Naive thymus-derived CD8-positive, alpha-beta T cell (primary cell): ENCODE results near the gene RABGGTA. TPM values are rescaled to one million over a fixed set of nuclear protein-coding genes. Genes with fewer than 3 reads are reported as not detected.

Experiments
- ATAC-seq, 2 donors: fragments of 150-1000 bp; cut with Tn5 transposase in 1 of 2; sonication (Bioruptor Pico), chemical (Tn5 transposase) in 1 of 2; 1 replicate in 1 of 2; 2 replicates in 1 of 2; pipeline ENCODE4 v1.10.0; 2021; ENCODE audit warnings: mild to moderate bottlenecking in 2 of 2, moderate library complexity in 2 of 2
- POLR2A ChIA-PET: fragments of 350-600 bp; sonication (Branson Sonifier 250); formaldehyde crosslinking; loops from one replicate; lab custom pipeline; 2021; ENCODE audit warnings: antibody characterized with exemption; lab: Charles Lee
- DNase-seq, 10 donors: peaks; one replicate each; pipeline versions ENCODE4 v3.0.0 to v3.0.0-alpha.2; 2020 to 2022
- H3K27ac Mint-ChIP-seq, 10 donors: one replicate each; pipeline ENCODE4 v1.8.0; 2020 to 2022; ENCODE audit warnings: mild to moderate bottlenecking in 10 of 10, mixed read lengths in 10 of 10, moderate library complexity in 4 of 10, inconsistent platforms in 1 of 10
- H3K27me3 Mint-ChIP-seq, 5 donors: one replicate each; pipeline ENCODE4 v1.8.0; 2021 to 2022; ENCODE audit warnings: mixed read lengths in 5 of 5
- H3K36me3 Mint-ChIP-seq, 3 donors: one replicate each; pipeline ENCODE4 v1.8.0; 2020 to 2022; ENCODE audit warnings: mixed read lengths in 3 of 3, mild to moderate bottlenecking in 2 of 3, inconsistent platforms in 1 of 3
- H3K4me1 Mint-ChIP-seq, 4 donors: one replicate each; pipeline ENCODE4 v1.8.0; 2021 to 2022; ENCODE audit warnings: mixed read lengths in 4 of 4
- H3K4me3 Mint-ChIP-seq, 10 donors: one replicate each; pipeline ENCODE4 v1.8.0; 2020 to 2022; ENCODE audit warnings: mild to moderate bottlenecking in 10 of 10, mixed read lengths in 10 of 10, moderate library complexity in 6 of 10, inconsistent platforms in 1 of 10
- H3K9me3 Mint-ChIP-seq, 9 donors: one replicate each; pipeline ENCODE4 v1.8.0; 2020 to 2022; ENCODE audit warnings: mixed read lengths in 9 of 9, mild to moderate bottlenecking in 3 of 9, inconsistent platforms in 1 of 9, moderate library complexity in 1 of 9
- polyA plus RNA-seq, 3 donors: library from polyadenylated mRNA; unstranded; fragments of 300-500 nt; fragmentation: Illumina TruSeq; gene quantifications; one replicate each; pipeline ENCODE4 v1.2.3, GENCODE V29; 2021
- total RNA-seq, 8 experiments: library from RNA in 2 of 8; stranded (reverse) in 2 of 8; gene quantifications; one replicate each; pipeline ENCODE4 v1.2.3 and lab custom pipeline; 2021 to 2026

The RABGGTA gene
- total and polyA plus RNA-seq, 5 experiments from 2014 or later, result 12.7 to 46.5 (median 22.1) TPM

DNA sequence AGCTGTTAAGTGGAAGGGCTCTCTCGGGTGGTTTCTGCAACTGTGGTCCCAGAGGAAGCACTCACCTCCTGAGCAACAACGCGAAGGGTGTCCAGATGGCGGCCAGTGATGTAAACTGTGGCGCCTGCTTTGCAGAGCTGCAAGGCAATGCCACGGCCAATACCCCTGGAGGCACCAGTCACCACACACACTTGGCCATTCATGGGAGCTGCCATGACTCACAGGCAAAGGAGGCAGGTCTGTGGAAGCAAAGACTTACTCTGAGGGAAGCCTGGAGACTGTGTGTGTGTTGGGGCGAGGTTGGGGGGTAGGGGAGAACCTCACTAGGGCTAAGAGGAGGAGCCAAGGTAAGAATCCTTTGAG is 27.5 kb upstream of the RABGGTA start:
- H3K36me3 Mint-ChIP-seq, result peaks cover 0 to 60% (median 17%) of the 10 kb centered on the region in 3 donors
- POLR2A ChIA-PET, result interaction anchor here (1.1 to 6.0 kb wide), 10 partner anchors 9 to 184 kb away, joined by 3 to 63 read pairs (median 12); partner anchors contain the start of genes CBLN3, CHMP4A, CIDEB and DCAF11
- peaks cover 29 to 55% (median 51%) of the 10 kb centered on the region in 4 donors for H3K4me1 Mint-ChIP-seq
- H3K27ac Mint-ChIP-seq, result peak overlapping the region; percentile 94 to 98 (median 97)
- ATAC-seq (peak in 1 of 2 donors; percentile 3), DNase-seq (no peak)
- peak overlapping the region; percentile 90 to 99 (median 94) for H3K4me3 Mint-ChIP-seq
- no peaks in the 10 kb centered on the region for H3K9me3 Mint-ChIP-seq
- H3K27me3 Mint-ChIP-seq, result no peaks in the 10 kb centered on the region

DNA sequence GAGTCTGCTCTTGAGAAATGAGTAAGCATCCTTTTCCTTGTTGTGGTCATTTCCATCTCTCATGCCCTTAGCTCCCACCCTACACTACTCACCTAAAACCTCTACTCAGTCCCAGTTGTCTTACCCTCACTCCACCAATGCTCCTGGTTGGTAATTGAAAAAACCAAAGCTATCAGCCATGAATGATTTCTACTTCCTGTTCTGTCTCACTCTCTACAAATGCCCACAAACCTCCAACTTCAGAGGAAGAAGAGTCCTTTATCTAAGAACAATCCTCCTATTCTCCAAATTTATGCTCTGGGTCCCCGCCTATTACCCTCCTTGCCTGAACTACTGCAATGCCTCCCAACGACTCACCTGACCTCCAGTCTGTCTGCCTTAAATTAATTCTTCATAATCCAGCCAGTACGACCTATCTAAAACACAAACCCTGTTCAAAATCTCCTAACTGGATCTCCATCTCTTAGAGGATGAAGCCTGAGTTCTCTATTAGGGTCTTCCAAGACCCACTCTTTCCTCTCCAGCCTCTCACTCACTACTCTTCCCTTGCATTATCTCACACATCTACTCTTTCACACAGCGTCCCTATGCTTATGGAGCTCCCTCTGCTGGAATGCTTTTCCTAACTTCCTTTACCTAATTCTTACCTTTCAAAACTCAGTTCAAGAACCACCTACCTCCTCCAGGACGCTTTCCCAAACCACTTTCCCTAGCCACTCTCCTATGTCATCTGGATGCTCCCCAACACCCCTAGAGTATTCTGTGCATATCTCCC is 26.0 kb upstream of the RABGGTA start:
- H3K4me3 Mint-ChIP-seq, result peak overlapping the region in 7 of 10 donors; percentile 7 to 57 (median 31)
- H3K27me3 Mint-ChIP-seq, result no peaks in the 10 kb centered on the region
- ATAC-seq (peak in 1 of 2 donors; percentile 3), DNase-seq (no peak)
- peak overlapping the region; percentile 78 to 90 (median 80) for H3K27ac Mint-ChIP-seq
- no peaks in the 10 kb centered on the region for H3K9me3 Mint-ChIP-seq
- H3K36me3 Mint-ChIP-seq, result peaks cover 0 to 52% (median 10%) of the 10 kb centered on the region in 3 donors
- peaks cover 27 to 53% (median 50%) of the 10 kb centered on the region in 4 donors for H3K4me1 Mint-ChIP-seq
- POLR2A ChIA-PET, result interaction anchor here (0.9 to 6.0 kb wide), 7 partner anchors 16 to 146 kb away, joined by 3 to 63 read pairs (median 4); partner anchors contain the start of genes MDP1, RABGGTA, SDR39U1 and TINF2

- H3K36me3 Mint-ChIP-seq, result peaks cover 0 to 53% (median 10%) of the 10 kb centered on the region in 3 donors
- POLR2A ChIA-PET, result interaction anchor here (0.6 to 6.0 kb wide), 9 partner anchors 16 to 1424 kb away, joined by 3 to 63 read pairs (median 4); partner anchors contain the start of genes MDP1, RABGGTA, SDR39U1 and TINF2
- H3K27ac Mint-ChIP-seq, result peak overlapping the region; percentile 78 to 90 (median 80)
- H3K4me1 Mint-ChIP-seq, result peaks cover 27 to 49% (median 43%) of the 10 kb centered on the region in 4 donors
- peak; percentile 50 to 83 (median 66) for DNase-seq
- ATAC-seq, result peak; percentile 62 to 74
- H3K4me3 Mint-ChIP-seq, result peak overlapping the region in 4 of 10 donors; percentile 16 to 22 (median 21)
- H3K27me3 Mint-ChIP-seq, result no peaks in the 10 kb centered on the region
- no peaks in the 10 kb centered on the region for H3K9me3 Mint-ChIP-seq
Measured at GRCh38 chr14:24296341-24297157, 25.2 kb upstream of the RABGGTA start.

DNA sequence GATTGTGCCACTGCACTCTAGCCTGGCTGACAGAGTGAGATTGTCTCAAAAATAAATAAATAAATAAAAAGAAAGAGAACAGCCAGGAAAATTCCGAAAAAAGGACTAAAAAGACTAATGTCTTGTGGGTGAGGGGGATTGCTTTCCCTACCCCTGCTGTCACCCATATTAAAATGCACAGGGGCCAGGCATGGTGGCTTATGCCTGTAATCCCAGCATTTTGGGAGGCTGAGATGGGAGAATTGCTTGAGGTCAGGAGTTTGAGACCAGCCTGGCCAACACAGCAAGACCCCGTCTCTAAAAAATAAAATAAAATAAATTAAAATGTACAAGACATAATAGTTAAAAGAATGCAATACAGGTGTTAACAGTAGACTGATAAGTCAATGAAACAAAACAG is 22.1 kb upstream of the RABGGTA start:
- no peak for ATAC-seq
- Mint-ChIP-seq H3K27ac (no peak overlapping the region), H3K9me3 (no peaks in the 10 kb centered on the region), H3K36me3 (peaks cover 0 to 72% (median 21%) of the 10 kb centered on the region in 3 donors), H3K4me1 (peaks cover 18 to 28% (median 27%) of the 10 kb centered on the region in 4 donors), H3K4me3 (no peak overlapping the region), H3K27me3 (no peaks in the 10 kb centered on the region)
- POLR2A ChIA-PET, result no interaction called here
- no peak for DNase-seq

DNA sequence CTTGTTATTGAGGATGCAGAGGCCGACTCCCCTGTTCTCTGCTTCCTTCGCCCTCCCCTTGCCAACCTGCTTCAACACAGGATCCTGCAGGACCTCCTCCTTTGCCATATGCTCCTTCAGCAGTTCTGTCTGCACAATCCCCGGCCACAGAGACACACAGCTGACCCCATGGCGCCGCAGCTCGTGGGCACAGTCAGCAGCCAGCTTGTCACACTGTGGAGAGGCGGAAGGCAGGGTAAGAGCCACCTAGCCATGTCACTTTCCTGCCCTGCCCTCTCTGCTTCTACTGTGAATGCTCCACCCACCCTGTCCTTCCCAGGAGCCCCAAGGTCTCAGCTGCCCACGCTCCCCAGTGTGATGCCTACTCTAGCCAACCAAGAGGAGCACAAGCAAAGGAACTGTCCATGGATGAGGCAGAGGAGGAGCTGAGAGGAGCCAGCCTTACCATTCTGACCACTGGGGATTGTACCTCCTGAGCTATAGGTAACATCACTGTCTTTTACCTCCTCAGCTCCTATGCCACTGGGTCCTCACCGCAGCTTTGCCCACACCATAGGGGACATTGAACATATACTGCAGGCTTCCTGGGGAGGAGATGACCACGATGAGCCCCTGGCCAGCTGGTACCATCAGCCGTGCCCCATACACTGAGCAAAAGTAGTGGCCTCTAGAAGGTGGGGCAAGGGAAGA is 20.9 kb upstream of the RABGGTA start:
- POLR2A ChIA-PET, result no interaction called here
- ATAC-seq (no peak), DNase-seq (no peak)
- no peaks in the 10 kb centered on the region for H3K9me3 Mint-ChIP-seq
- H3K36me3 Mint-ChIP-seq, result peaks cover 0 to 67% (median 21%) of the 10 kb centered on the region in 3 donors
- H3K27ac Mint-ChIP-seq, result peak overlapping the region in 3 of 10 donors; percentile 27 to 62 (median 31)
- H3K4me3 Mint-ChIP-seq, result no peak overlapping the region
- no peaks in the 10 kb centered on the region for H3K27me3 Mint-ChIP-seq
- H3K4me1 Mint-ChIP-seq, result peaks cover 13 to 27% (median 23%) of the 10 kb centered on the region in 4 donors

- DNase-seq, result no peak
- ATAC-seq, result no peak
- Mint-ChIP-seq H3K27me3 (no peaks in the 10 kb centered on the region), H3K27ac (peak overlapping the region in 3 of 10 donors; percentile 24 to 34 (median 27)), H3K4me1 (peaks cover 9 to 21% (median 16%) of the 10 kb centered on the region in 4 donors), H3K36me3 (peaks cover 0 to 65% (median 21%) of the 10 kb centered on the region in 3 donors), H3K4me3 (no peak overlapping the region), H3K9me3 (no peaks in the 10 kb centered on the region)
- POLR2A ChIA-PET, result interaction anchor here (0.6 to 1.0 kb wide), 3 partner anchors 12 to 132 kb away, joined by 3 to 6 read pairs (median 4); no protein-coding TSS in a partner anchor
Measured at GRCh38 chr14:24291446-24292117, 20.2 kb upstream of the RABGGTA start.

GRCh38 chr14:24290746-24291145 is 19.3 kb upstream of the RABGGTA start:
- Mint-ChIP-seq H3K4me1 (peaks cover 4 to 16% (median 10%) of the 10 kb centered on the region in 4 donors), H3K27ac (peak overlapping the region in 4 of 10 donors; percentile 20 to 89 (median 57)), H3K27me3 (no peaks in the 10 kb centered on the region), H3K4me3 (no peak overlapping the region), H3K9me3 (no peaks in the 10 kb centered on the region), H3K36me3 (peaks cover 0 to 57% (median 15%) of the 10 kb centered on the region in 3 donors)
- no peak for DNase-seq
- no peak for ATAC-seq
- POLR2A ChIA-PET, result interaction anchor here (0.7 to 1.4 kb wide), 4 partner anchors 9 to 211 kb away, joined by 3 to 7 read pairs (median 4); partner anchors contain the start of genes DHRS1, NOP9 and TINF2

- peak; percentile 66 to 97 for ATAC-seq
- POLR2A ChIA-PET, result interaction anchor here (0.6 to 1.4 kb wide), 4 partner anchors 10 to 960 kb away, joined by 3 to 7 read pairs (median 4); partner anchors contain the start of genes DHRS1, NOP9 and TINF2
- peak in 1 of 10 donors; percentile 35 for DNase-seq
- no peak overlapping the region for H3K4me3 Mint-ChIP-seq
- no peaks in the 10 kb centered on the region for H3K9me3 Mint-ChIP-seq
- H3K36me3 Mint-ChIP-seq, result peaks cover 0 to 50% (median 15%) of the 10 kb centered on the region in 3 donors
- peaks cover 2 to 16% (median 10%) of the 10 kb centered on the region in 4 donors for H3K4me1 Mint-ChIP-seq
- H3K27ac Mint-ChIP-seq, result peak overlapping the region in 4 of 10 donors; percentile 9 to 54 (median 28)
- H3K27me3 Mint-ChIP-seq, result no peaks in the 10 kb centered on the region
Measured at GRCh38 chr14:24289649-24290280, 18.4 kb upstream of the RABGGTA start.

DNA sequence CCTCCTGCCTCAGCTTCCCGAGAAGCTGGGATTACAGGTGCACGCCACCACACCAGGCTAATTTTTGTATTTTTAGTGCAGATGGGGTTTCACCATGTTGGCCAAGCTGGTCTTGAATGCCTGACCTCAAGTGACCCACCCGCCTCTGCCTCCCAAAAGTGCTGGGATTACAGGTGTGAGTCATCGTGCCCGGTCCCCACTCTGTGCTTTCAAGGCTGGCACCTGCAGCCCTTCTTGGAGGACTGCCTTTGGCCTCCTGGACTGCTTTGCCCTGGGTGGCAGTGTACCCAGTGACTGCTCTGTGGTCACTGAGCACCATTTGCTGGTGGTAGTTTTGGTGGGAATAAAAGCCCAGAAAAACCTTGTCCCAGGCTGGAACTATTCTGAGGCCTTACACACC is 15.6 kb upstream of the RABGGTA start:
- Mint-ChIP-seq H3K9me3 (no peaks in the 10 kb centered on the region), H3K27ac (peak overlapping the region in 2 of 10 donors; percentile 78 to 81), H3K27me3 (no peaks in the 10 kb centered on the region), H3K4me1 (peaks cover 2 to 16% (median 10%) of the 10 kb centered on the region in 4 donors), H3K4me3 (no peak overlapping the region), H3K36me3 (peaks cover 0 to 30% (median 11%) of the 10 kb centered on the region in 3 donors)
- POLR2A ChIA-PET, result no interaction called here
- DNase-seq (no peak), ATAC-seq (no peak)

GRCh38 chr14:24285351-24285750 is 14.0 kb upstream of the RABGGTA start:
- peaks cover 3 to 21% (median 12%) of the 10 kb centered on the region in 4 donors for H3K4me1 Mint-ChIP-seq
- H3K27ac Mint-ChIP-seq, result peak overlapping the region in 3 of 10 donors; percentile 8 to 83 (median 66)
- ATAC-seq (no peak), DNase-seq (no peak)
- H3K36me3 Mint-ChIP-seq, result peaks cover 0 to 14% (median under 1%) of the 10 kb centered on the region in 3 donors
- H3K27me3 Mint-ChIP-seq, result no peaks in the 10 kb centered on the region
- H3K4me3 Mint-ChIP-seq, result no peak overlapping the region
- H3K9me3 Mint-ChIP-seq, result no peaks in the 10 kb centered on the region
- POLR2A ChIA-PET, result no interaction called here
